CD4-positive, alpha-beta T cell treated with Interleukin-15 for 1 hour (primary cell): ENCODE results near the gene TRPM1.
A peak's percentile ranks its signal among the peaks of the same experiment; 100 is the strongest.

ENCODE experiments used
- DNase-seq: peaks from one replicate; pipeline ENCODE4 v3.0.0-alpha.2; 2020

Gene TRPM1

GRCh38 chr15:31101262-31102038 is at the start of gene TRPM1:
TSS of gene TRPM1 (minus strand) at chr15:31101725. CDS start at chr15:31081355, 20,370 bp downstream.
- DNase-seq = no peak

GRCh38 chr15:31150732-31151231 is 49.3 kb upstream of the TRPM1 start:
- no peak for DNase-seq

- no peak for DNase-seq
These were observed 48.5 kb upstream of the TRPM1 start for GRCh38 chr15:31149987-31150386.

DNA sequence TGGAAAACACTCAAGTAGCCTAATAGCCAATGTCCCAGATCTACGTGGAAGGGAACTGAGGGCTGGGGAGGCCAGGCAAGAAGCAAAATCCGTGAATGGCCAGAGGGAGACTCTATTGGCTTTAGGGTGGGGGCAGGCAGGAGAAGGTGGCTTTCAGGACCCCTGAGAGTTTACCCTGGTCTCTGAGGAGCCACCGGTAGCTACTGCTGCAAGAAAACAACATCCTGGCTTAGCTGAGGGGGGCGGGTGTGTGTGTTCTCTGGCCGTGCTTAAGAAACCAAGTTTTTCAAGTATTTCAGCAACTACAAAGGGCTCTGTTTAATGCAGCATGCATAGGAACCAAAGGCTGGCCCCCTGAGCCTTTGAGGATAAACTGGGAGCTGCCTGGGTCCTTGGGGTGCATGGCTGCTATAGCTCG is 47.6 kb upstream of the TRPM1 start:
- no peak for DNase-seq

DNA sequence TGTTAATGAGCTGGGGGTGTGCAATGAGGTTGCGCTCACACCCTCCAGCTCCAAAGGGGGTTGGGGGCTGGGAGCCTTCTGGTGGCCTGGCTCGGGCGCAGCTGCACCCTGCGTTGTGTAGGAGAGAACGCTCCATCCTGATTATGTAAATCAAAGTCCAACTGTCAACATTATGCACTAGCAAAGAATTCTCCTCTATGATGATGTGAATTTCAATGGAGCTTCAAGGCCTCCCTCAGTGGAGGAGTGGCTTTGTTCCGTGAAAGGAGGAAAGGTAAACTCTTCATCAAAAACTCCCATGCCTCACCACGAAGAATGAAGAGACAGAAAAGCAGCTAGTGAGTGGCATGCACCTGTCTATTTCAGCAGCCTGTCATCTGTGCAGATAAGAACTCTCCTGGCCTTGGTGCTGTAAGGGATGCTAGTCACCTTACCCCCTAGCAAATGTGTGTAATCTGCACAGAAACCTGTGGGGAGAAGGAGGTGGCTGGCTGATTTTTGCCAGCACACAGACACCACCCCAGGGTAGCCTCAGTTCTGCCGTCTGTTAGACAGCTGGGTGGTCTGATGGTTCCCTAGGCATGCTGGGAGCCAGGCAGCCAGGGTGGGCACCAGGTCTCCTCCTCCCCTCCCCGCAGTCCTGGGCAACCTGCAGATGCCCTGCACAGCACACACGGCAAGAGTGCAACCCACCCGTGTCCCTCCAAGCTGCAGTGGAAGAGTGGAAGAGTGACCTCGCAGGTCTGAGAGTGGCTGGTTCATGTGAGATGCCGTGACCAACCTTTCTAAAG is 47.0 kb upstream of the TRPM1 start:
- no peak for DNase-seq

DNA sequence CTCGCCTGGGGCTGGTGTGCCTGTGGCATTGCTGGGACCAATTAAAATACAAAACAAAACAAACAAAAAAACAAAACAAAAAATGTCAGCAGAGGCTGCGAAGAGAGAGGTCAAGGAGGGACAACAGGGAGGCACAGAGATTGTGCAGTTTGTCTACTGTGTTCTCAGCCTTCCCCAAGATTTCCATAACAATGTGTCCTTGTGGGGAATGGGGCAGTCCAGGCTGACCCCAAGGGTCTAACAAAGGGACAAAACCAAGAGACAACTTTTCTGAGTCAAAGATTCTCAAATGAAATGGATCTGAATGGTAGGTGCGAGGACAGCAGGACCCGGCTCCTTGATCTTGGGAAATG is 46.4 kb upstream of the TRPM1 start:
- DNase-seq = no peak

GRCh38 chr15:31147456-31147855 is 45.9 kb upstream of the TRPM1 start:
- no peak for DNase-seq

- no peak for DNase-seq
These were observed 43.9 kb upstream of the TRPM1 start for GRCh38 chr15:31145271-31145911.

DNA sequence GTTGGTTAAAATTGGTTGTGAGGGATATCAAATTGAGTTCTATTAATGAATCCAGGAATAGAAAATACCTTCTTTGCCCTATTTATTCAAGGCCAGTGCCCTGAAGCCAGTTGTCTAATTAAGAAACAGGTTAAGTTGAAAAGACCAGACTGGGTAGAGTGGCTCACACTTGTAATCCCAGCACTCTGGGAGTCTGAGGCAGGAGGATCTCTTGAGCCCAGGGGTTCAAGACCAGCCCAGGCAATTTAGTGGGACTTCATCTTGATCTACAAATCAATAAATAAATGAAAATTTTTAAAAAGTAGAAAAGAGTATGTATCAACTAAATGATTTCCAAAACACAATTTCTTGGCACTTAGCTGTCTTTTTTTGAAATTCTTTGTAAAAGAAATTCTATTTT is 40.3 kb upstream of the TRPM1 start:
- no peak for DNase-seq

- no peak for DNase-seq
These were observed 35.2 kb upstream of the TRPM1 start for GRCh38 chr15:31136607-31137328.

DNA sequence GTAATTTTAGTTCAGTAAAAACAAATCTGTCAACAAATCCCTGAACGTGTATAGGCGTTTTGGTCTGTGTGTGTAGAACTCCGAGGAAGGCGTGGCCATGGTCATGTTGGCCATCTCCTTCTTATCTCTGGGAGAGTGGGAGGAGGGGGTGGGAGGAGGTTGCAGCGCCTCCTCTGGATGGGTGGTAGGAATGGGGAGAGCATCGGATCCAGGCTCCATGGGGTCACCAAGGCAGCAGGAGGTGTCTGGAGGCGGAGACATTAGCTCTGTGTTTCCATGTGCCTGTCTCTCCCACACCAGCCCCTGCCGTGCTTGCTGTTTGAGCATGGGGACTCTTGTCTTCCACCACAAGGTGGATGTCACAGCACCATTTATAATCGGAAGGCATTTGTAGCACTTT is 34.5 kb upstream of the TRPM1 start:
- no peak for DNase-seq

DNA sequence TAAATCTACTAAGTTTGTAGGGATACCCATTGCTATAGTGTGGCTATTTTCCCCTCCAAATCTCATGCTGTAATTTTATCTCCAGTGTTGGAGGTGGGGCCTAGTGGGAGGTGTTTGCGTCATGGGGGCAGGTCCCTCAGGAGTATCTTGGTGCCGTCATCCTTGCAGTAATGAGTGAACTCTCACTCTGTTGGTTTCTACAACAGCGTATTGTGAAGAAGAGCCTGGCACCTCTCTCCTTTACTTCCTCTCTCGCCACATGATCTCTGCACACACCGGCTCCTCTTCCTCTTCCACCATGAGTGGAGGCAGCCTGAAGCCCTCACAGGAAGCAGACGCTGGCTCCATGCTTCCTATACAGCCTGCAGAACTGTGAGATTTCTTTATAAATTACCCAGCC is 34.0 kb upstream of the TRPM1 start:
- no peak for DNase-seq

DNA sequence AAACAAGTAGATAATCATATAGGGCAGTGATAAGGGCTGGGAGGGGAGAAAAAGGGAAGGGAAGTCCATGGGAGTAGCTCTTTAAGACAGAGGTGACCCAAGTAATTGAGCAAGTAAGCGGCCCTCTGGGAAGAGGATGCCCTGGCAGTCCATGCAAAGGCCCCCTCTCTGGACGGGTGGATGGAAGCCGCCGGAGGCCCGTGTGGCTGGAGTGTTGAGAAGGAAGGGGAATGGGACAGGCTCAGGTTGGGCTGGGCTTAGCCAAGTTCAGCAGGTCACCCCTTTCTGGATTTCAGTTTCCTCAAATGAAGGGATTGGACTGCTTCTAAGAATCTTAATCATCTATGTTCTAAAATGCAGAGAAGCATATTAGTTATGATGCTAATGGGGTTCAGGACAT is 32.4 kb upstream of the TRPM1 start:
- DNase-seq = no peak

DNA sequence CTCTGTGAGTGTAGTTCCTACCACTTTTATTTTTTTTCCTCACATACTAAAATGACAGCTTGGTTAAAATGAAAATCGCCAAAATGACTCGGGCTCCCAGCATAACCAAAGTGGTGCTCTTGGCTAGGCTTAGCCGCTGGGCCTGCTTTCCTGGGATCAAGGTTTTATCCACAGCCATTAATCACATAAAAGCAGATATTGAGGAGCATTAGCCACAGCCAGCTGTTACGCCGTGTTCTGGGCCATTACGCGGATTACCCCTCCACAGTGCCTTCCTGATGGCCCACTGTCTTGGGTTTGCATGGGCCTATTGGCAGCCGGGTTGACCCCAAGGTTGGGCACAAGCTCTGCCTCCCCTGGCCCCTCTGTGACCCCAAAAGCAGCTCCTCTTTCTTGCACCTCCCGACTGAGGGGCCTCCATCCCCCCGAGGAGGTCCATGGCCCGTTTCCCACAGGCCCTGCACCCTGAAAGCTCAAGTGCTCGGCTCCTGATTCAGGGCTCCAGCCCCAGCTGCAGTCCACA is 30.4 kb upstream of the TRPM1 start:
- no peak for DNase-seq

GRCh38 chr15:31130576-31131237 is 29.2 kb upstream of the TRPM1 start:
- no peak for DNase-seq

- DNase-seq = no peak
These were observed 28.3 kb upstream of the TRPM1 start for GRCh38 chr15:31129769-31130303.

- DNase-seq = peak; percentile 69
These were observed 27.6 kb upstream of the TRPM1 start for GRCh38 chr15:31128919-31129768.

DNA sequence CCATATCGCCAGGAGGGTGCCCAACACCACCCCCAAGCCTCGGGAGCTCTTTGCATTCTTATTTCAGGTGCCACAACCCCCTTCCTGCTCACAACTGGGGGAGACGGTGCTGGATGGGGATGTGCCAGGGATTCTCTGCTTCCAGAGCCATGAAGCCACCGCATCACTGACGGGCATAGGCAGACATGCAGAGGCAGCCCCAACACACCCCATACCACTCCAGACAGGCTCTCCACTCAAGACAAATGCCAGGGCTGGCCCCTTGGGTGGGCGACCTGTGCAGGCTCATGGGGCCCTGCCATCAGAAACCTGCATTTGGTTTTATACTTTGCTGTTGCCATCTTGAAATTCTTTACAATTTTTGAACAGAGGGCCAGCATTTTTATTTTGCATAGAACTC is 27.0 kb upstream of the TRPM1 start:
- DNase-seq = no peak

DNA sequence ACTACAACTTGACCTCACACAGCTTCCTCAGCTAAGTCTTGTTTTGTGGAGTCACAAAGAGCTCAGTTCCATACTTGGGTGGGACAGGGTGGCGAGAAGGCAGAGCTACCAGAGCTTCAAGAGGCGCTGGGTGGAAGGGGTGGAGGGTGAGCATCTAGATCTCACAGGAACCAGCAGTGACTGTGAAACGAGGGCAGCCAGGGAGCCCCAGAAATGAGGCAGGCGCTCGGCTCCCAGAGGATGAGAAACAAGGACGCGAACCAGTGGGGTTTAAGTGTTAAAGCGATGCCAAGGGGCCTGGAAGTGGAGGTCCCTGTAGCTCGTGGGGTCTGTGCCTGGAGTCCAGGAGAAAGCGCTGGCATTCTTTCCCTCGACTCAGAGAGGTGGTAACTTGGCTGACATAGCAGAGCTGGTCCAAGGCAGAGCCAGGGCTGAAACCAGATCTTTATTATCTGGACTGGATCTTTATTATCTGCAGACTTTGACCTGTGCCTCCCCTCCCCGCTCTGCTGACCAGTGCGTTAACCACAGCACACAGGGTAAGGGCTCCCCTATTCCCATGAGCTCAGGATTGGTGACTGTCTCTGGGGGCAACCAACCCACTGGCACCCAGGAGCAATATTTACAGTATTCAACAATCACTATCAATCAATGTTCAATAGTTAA is 26.2 kb upstream of the TRPM1 start:
- no peak for DNase-seq

DNA sequence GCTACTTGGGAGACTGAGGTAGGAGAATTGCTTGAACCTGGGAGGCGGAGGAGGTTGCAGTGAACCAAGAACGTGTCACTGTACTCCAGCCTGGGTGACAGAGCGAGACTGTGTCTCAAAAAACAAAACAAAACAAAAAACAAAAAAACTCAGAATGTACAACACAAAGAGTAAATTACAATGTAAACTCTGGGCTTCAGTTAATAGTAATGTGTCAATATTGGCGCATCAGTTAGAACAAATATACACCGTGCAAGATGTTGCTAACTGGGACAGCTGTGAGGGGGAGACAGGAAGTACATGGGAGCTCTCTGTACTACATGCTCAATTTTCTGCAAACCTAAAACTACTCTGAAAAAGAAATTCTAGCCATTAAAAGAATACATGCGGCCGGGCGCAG is 23.5 kb upstream of the TRPM1 start:
- DNase-seq = no peak
